NCI-H187 treated with DMSO at 0.1 percent for 48 hours (cell line): ENCODE results near the gene GP1BA.

Source experiments
- DNase-seq: peaks from one replicate; lab custom pipeline; 2025; lab: John Stamatoyannopoulos, UW

Gene GP1BA

GRCh38 chr17:4931963-4932362 lies at the start of gene GP1BA:
GP1BA (plus strand) TSS chr17:4932277; CDS start chr17:4932605, 328 bp downstream.
- DNase-seq: no peak

GRCh38 chr17:4884489-4884888 lies 47.6 kb upstream of the GP1BA start:
- no peak for DNase-seq

- no peak for DNase-seq
Observed at GRCh38 chr17:4886830-4887229, 45.2 kb upstream of the GP1BA start.

- no peak for DNase-seq
Observed at GRCh38 chr17:4887581-4887980, 44.5 kb upstream of the GP1BA start.

DNA sequence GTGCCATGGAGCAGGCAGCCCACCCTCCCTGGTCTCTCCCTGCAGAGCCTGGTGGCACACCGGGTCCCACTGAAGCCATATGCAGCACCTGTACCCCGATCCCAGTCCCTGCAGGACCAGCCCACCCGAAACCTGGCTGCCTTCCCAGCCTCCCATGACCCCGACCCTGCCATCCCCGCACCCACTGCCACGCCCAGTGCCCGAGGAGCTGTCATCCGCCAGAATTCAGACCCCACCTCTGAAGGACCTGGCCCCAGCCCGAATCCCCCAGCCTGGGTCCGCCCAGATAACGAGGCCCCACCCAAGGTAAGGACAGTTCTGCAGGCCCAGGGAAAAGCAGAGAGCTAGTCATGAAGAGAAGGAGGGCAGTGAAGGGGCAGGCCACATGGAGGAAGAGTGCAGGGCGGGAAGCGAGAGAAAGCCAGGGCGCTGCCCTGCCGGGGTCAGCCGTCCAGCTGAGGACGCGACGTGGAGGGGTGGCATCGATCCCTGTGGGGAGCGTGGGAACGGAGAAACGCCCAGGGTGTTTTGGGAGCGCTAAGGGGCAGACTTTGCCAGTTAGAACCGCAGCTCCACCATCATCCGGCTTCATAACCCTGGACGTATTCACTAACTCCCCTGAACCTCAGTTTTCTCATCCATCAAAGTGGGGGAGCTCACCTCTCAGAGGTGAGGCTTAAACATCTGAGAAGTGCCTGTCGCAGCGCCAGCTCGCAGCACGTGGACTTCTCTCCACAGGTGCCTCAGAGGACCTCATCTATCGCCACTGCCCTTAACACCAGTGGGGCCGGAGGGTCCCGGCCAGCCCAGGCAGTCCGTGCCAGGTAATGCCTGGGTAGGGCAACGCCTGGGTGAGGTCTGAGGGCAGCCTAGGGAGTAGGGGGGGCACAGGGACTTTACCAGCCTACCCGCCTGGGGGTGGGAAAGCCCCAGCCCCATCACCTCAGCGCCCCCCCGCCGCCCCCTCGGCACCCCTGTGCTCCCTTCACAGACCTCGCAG lies 40.4 kb upstream of the GP1BA start:
- no peak for DNase-seq

GRCh38 chr17:4892499-4893221 lies 39.4 kb upstream of the GP1BA start:
- no peak for DNase-seq

DNA sequence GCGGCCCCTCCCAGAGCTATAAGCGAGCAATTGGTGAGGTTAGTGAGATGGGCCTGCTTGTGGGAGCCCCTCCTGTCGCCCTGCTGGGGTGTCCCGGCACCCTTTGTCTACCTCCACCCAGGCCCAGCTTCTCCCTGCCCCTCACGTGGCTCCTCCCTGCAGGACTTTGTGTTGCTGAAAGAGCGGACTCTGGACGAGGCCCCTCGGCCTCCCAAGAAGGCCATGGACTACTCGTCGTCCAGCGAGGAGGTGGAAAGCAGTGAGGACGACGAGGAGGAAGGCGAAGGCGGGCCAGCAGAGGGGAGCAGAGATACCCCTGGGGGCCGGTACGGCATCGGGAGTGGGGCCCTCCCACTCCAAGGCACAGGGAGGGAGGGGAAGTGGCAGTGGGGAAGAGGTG lies 38.8 kb upstream of the GP1BA start:
- DNase-seq: no peak

GRCh38 chr17:4893721-4894560 lies 38.1 kb upstream of the GP1BA start:
- DNase-seq: no peak

DNA sequence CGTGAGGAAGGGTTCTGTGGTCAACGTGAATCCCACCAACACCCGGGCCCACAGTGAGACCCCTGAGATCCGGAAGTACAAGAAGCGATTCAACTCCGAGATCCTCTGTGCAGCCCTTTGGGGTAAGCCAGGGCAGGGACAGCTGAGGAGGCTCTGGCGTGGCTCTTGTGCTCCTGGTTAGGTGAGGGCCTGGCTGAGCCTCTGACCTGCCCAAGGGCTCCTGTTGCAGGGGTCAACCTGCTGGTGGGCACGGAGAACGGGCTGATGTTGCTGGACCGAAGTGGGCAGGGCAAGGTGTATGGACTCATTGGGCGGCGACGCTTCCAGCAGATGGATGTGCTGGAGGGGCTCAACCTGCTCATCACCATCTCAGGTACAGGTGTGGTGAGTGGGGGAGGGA lies 37.0 kb upstream of the GP1BA start:
- DNase-seq: no peak

GRCh38 chr17:4895657-4896331 lies 36.3 kb upstream of the GP1BA start:
- no peak for DNase-seq

DNA sequence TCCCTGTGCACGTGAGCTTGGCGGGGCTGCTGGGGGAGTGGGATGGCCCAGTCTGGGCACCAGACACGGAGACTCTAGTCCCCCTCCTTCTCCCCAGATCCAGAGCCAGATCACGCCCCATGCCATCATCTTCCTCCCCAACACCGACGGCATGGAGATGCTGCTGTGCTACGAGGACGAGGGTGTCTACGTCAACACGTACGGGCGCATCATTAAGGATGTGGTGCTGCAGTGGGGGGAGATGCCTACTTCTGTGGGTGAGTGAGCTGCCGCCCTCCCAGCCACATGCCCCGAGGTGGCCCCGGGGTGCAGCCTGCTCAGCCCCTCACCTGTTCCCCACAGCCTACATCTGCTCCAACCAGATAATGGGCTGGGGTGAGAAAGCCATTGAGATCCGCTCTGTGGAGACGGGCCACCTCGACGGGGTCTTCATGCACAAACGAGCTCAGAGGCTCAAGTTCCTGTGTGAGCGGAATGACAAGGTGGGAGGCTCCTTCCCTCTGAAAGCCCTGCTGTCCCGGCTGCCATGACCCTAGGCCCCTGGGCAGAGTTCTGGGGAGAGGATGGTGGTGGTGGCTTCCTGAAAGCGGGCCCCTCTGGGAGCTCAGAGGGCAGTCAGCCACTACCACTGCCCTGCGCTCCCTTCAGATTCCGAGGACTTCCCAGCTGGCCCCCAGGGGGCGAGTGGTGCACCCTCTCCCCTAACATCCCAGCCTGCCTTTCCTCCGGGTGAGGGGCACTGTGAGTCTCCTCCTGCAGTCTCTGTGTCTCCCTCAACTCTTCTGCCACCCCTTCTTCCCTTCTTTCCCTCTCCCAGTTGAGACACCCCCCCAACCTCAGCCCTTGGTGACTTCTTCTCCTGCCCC lies 35.5 kb upstream of the GP1BA start:
- DNase-seq: no peak

DNA sequence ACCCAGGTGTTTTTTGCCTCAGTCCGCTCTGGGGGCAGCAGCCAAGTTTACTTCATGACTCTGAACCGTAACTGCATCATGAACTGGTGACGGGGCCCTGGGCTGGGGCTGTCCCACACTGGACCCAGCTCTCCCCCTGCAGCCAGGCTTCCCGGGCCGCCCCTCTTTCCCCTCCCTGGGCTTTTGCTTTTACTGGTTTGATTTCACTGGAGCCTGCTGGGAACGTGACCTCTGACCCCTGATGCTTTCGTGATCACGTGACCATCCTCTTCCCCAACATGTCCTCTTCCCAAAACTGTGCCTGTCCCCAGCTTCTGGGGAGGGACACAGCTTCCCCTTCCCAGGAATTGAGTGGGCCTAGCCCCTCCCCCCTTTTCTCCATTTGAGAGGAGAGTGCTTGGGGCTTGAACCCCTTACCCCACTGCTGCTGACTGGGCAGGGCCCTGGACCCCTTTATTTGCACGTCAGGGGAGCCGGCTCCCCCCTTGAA lies 34.8 kb upstream of the GP1BA start:
- DNase-seq: no peak

DNA sequence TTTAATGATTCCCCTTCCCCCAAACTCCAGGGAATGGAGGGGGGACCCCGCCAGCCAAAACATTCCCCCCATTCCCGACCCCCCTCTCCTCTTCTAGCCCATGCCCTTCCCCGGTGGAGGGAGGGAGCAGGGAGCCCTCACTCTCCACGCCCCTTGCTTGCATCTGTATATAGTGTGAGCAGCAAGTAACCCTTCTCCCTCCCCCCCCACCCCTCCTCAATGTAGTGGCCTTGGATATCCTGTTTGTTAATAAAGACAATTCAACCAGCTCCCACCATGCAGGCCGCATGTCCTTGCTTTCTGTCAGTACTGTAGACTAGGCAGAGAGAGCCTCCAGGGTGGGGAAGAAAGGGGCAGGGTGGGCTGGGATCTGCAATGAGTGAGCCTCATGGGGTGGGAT lies 34.3 kb upstream of the GP1BA start:
- no peak for DNase-seq

GRCh38 chr17:4898351-4898750 lies 33.7 kb upstream of the GP1BA start:
- DNase-seq: no peak

GRCh38 chr17:4898927-4899326 lies 33.1 kb upstream of the GP1BA start:
- DNase-seq: no peak

DNA sequence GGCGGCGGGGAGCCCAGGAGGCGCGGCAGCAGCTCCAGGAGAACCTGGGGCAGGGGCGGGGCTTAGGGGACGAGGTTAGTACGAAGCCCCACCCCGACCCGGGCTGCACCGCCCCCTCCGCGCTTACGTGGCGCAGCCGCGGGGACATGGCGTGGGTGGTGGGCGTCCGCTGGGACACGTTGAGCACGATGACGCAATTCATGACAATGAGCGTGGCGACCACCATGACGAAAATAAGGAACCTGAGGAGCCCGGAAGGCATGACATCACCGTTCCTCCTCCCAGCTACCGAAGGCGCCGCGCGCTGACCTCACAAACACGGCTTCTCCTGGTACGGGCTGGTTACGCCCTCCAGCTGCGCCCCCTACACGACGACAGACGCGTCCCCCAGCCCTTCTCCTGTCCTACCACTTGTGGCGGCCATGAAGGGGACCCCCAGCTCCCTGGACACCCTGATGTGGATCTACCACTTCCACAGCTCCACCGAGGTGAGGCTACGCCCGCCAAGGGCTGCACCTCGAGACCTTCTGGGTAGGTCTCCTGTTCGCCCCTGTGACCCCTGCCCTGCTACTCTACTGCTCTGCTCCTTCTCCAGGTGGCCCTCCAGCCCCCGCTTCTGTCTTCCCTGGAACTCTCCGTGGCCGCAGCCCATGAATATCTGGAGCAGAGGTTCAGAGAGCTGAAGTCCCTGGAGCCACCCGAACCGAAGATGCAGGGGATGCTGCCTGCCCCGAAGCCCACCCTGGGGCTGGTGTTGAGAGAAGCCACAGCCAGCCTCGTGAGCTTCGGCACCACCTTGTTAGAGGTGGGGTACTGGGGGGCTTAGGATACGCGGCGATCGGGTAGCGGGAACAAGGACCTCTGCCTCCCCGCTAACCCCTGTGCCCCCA lies 32.5 kb upstream of the GP1BA start, which contains the start of gene C17orf107:
Gene C17orf107 (plus strand): TSS at position 196 of the 890 bp plus-strand sequence. CDS start 227 bp downstream, at position 423.
- no peak for DNase-seq

GRCh38 chr17:4900231-4901107 lies 31.6 kb upstream of the GP1BA start:
- no peak for DNase-seq

DNA sequence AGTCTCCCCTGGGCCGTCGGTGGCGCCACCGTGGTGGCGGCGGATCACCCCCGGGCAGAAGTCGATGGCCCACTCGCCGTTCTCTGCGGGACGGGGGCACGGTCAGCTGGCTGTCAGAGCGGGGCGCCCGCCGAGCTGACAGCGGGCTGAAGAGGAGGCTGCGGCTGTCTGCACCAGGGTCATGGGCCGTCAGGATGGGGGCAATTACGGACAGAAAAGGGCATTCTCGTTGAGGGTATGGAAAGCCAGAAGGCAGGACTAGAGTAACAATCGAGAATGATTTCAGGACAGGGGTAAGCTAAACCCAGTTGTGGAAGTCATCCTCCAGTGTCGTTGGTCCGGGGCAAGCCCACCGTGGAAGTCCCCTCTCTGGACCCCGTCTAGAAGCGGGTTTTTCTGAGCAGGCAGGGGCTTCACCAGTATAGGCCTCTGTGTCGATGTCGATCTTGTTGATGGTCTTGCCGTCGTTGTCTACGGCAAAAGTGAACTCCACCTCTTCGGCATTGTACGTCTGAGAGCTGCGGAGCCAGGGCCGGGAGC lies 30.9 kb upstream of the GP1BA start:
- DNase-seq: no peak
